IgD-negative memory B cell (primary cell): ENCODE results near the gene NLRX1. TPM values are rescaled to one million over a fixed set of nuclear protein-coding genes. Genes with fewer than 3 reads are reported as not detected.
"Not testable (repeated sequence)": the region's sequence is repeated elsewhere in the genome, so short reads cannot be mapped to it uniquely, and the experiment has no call there.

ENCODE experiments used
- H3K27ac Mint-ChIP-seq, 3 donors: one replicate each; pipeline ENCODE4 v1.8.0; 2020 to 2022; ENCODE audit warnings: mild to moderate bottlenecking in 3 of 3, mixed read lengths in 3 of 3, moderate library complexity in 1 of 3
- H3K27me3 Mint-ChIP-seq: one replicate; pipeline ENCODE4 v1.8.0; 2021; ENCODE audit warnings: mixed read lengths
- H3K36me3 Mint-ChIP-seq: one replicate; pipeline ENCODE4 v1.8.0; 2020; ENCODE audit warnings: mild to moderate bottlenecking, mixed read lengths
- H3K4me1 Mint-ChIP-seq, 3 donors: one replicate each; pipeline ENCODE4 v1.8.0; 2020 to 2022; ENCODE audit warnings: mixed read lengths in 3 of 3, mild to moderate bottlenecking in 1 of 3
- H3K4me3 Mint-ChIP-seq, 4 donors: one replicate each; pipeline ENCODE4 v1.8.0; 2020 to 2022; ENCODE audit warnings: mild to moderate bottlenecking in 4 of 4, mixed read lengths in 4 of 4, moderate library complexity in 3 of 4
- H3K9me3 Mint-ChIP-seq, 3 donors: one replicate each; pipeline ENCODE4 v1.8.0; 2020 to 2021; ENCODE audit warnings: mixed read lengths in 3 of 3, mild to moderate bottlenecking in 1 of 3
- polyA plus RNA-seq: library from polyadenylated mRNA; unstranded; fragments of 300-500 nt; fragmentation: Illumina TruSeq; gene quantifications from one replicate; pipeline ENCODE4 v1.2.3, GENCODE V29; 2021

The NLRX1 gene
- polyA plus RNA-seq, 1 donor from 2014 or later: 5.6 TPM

DNA sequence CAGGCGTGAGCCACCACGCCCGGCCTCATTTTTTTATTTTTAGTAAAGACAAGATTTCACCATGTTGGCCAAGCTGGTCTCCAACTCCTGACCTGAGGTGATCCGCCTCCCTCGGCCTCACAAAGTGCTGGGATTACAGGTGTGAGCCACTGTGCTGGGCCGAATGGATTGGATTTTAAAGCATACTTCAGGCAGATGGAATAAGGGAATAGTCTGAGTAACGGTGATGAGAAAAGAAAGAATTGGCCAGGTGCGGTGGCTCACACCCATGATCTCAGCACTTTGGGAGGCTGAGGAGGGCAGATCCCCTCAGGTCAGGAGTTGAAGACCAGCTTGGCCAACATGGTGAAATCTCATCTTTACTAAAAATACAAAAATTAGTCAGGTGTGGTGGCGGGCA is 35.5 kb downstream of the NLRX1 start:
- H3K27me3 Mint-ChIP-seq: no peaks in the 10 kb centered on the region
- no peaks in the 10 kb centered on the region for H3K36me3 Mint-ChIP-seq
- H3K27ac Mint-ChIP-seq: no peak overlapping the region
- H3K4me3 Mint-ChIP-seq: peak overlapping the region in 1 of 4 donors; percentile 26
- H3K4me1 Mint-ChIP-seq: peaks cover 17 to 24% (median 22%) of the 10 kb centered on the region in 3 donors
- H3K9me3 Mint-ChIP-seq: no peaks in the 10 kb centered on the region

DNA sequence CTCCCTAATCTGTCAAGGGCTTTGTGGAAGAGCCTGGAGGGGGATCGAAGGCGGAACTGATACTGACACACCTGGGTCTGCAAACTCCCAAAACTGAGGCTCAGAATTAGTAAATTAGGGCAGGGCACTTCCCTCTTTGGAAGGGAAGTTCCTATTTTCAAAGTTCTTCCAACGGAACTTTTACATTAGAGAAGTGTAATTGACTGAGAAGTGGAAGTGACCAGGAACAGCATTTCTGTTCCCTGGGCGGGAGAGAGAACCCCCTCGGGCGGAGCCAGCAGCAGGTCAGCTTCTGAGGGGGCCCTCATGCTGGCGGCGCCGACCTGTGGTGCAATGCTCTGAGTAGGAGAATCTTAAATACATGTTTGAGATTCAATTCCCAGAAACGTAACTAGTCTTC is 36.6 kb downstream of the NLRX1 start:
- H3K27ac Mint-ChIP-seq: peak overlapping the region in 2 of 3 donors; percentile 50 to 86
- no peaks in the 10 kb centered on the region for H3K9me3 Mint-ChIP-seq
- peak overlapping the region; percentile 51 to 99 (median 89) for H3K4me3 Mint-ChIP-seq
- H3K36me3 Mint-ChIP-seq: no peaks in the 10 kb centered on the region
- H3K27me3 Mint-ChIP-seq: no peaks in the 10 kb centered on the region
- peaks cover 22 to 29% (median 27%) of the 10 kb centered on the region in 3 donors for H3K4me1 Mint-ChIP-seq

DNA sequence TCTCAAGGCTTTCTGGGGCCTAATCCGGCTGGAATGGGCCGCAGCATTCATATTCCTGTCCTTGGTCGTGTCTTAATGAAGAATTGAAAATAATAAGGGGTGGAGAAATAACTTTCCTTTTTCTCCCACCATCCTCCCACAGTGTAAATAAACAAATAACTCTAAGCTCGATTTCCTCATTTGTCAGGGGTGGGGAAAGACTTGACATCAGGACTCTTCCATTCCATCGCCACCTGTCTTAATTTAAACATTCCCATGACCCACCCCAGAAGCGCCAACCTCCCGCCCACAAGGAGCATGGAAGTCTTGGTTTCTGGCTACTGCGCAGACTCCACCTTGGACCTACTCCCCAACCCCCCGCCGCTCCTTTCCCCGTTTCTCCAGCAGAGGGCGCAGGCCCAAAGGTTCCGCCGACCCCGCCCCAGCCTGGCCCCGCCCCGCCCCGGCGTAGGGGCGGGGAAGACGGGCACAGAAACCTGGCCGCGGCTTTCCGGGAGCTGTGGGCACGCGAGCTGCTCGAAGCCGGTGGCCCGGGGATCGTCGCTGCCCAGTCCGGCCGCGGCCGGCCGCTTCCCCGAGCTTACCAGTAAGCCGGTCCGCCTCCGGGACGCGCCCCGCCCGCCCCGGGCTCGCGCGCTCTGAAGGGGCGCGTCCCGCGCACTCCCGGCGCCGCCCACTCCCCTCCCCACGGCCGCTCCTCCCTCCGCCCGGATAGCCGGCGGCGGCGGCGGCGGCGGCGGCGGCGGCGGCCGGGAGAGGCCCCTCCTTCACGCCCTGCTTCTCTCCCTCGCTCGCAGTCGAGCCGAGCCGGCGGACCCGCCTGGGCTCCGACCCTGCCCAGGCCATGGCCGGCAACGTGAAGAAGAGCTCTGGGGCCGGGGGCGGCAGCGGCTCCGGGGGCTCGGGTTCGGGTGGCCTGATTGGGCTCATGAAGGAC is 37.3 kb downstream of the NLRX1 start, which contains the start of gene CBL:
CBL (plus strand) TSS at position 766 of the 937 bp plus-strand sequence; CDS start at position 845, 79 bp downstream.
- Mint-ChIP-seq H3K9me3 (no peaks in the 10 kb centered on the region), H3K36me3 (no peaks in the 10 kb centered on the region), H3K27ac (peak within 1 kb of the TSS; percentile 84 to 96 (median 85)), H3K4me1 (peaks cover 22 to 29% (median 27%) of the 10 kb centered on the region in 3 donors), H3K4me3 (peak within 1 kb of the TSS; percentile 92 to 99 (median 98)), H3K27me3 (no peaks in the 10 kb centered on the region)

DNA sequence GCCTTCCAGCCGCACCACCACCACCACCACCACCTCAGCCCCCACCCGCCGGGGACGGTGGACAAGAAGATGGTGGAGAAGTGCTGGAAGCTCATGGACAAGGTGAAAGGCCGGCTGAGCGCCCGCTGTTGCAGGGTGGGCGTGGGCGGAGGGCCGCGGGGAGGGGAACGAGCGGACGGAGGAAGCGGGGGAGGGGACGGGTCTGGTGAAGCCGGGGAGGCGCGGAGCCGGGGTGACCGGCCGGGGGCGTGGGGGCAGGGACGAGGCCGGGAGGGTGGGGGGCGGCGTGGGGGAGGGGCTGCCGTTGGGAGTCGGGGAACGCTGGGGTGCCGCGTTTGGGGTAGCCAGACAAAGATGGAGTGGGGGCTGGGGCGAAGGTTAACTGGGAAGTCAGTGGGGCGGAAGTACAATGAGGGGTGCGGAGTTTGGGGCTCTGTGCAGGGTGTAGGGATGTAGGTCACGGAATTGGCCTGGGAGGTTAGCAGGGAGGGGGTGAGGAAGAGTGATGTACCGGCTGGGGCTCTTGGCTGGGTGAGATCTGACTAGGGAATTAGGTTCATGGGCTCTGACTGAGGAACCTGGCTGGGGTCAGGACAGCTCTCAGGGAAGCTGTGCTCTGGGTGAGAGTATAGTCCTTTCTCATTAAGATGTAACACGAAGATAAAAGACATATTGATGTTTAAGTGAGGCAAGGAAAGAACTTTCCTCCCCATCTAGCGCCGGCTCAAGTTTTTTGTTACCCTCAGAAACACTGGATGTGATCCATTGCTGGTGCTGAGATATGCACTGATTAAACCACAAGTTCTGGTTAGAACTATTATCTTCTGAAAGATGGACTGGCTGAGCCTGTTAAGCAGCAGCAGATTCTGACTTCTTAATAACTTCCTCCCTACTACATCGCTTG is 38.2 kb downstream of the NLRX1 start:
- no peaks in the 10 kb centered on the region for H3K9me3 Mint-ChIP-seq
- peak overlapping the region; percentile 92 to 99 (median 98) for H3K4me3 Mint-ChIP-seq
- H3K27me3 Mint-ChIP-seq: no peaks in the 10 kb centered on the region
- peaks cover 23 to 29% (median 27%) of the 10 kb centered on the region in 3 donors for H3K4me1 Mint-ChIP-seq
- no peaks in the 10 kb centered on the region for H3K36me3 Mint-ChIP-seq
- peak overlapping the region; percentile 84 to 96 (median 85) for H3K27ac Mint-ChIP-seq

DNA sequence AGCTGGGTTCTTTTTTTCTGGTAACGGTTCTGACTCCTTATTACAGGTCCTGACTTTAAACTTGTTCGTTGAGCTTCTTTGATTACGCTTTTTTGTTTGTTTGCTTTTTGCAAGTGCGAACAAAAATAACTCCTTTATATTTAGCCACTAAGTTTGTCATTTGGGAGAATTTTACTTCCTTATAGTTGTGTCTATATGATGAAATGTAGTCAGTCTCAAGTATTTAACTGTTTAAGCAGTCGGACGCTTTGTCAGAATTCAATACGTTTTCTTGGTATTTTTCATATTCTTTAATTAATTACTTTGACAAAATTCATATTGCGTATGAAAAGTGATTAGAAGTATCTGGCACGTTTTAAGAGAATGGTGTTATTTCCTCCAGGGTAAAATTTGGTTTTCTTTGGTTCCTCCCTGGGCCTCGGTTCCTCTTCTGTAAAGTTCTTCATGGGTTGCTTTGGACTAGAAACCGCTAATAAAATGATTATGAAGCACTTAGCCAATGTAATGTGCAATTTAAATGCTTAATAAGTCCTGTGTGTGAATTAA is 39.0 kb downstream of the NLRX1 start:
- Mint-ChIP-seq H3K27ac (peak overlapping the region; percentile 84 to 96 (median 85)), H3K4me3 (peak overlapping the region; percentile 92 to 99 (median 98)), H3K36me3 (no peaks in the 10 kb centered on the region), H3K4me1 (peaks cover 23 to 29% (median 27%) of the 10 kb centered on the region in 3 donors), H3K27me3 (no peaks in the 10 kb centered on the region), H3K9me3 (no peaks in the 10 kb centered on the region)

DNA sequence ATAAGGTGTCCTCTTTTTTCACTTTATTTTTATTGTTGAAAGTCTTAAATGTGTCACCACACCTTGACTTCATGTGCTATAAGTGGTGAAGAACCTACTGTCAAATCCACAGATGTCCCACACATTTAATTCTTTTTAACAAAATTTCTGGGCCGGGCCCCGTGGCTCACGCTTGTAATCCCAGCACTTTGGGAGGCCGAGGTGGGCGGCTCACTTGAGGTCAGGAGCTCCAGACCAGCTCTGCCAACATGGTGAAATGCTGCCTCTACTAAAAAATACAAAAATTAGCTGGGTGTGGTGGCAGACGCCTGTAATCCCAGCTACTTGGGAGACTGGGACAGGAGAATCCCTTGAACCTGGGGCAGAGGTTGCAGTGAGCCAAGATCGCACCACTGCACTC is 40.7 kb downstream of the NLRX1 start:
- no peak overlapping the region for H3K27ac Mint-ChIP-seq
- no peaks in the 10 kb centered on the region for H3K36me3 Mint-ChIP-seq
- H3K27me3 Mint-ChIP-seq: no peaks in the 10 kb centered on the region
- H3K9me3 Mint-ChIP-seq: no peaks in the 10 kb centered on the region
- peak overlapping the region in 1 of 4 donors; percentile 42 for H3K4me3 Mint-ChIP-seq
- H3K4me1 Mint-ChIP-seq: peaks cover 26 to 35% (median 30%) of the 10 kb centered on the region in 3 donors

DNA sequence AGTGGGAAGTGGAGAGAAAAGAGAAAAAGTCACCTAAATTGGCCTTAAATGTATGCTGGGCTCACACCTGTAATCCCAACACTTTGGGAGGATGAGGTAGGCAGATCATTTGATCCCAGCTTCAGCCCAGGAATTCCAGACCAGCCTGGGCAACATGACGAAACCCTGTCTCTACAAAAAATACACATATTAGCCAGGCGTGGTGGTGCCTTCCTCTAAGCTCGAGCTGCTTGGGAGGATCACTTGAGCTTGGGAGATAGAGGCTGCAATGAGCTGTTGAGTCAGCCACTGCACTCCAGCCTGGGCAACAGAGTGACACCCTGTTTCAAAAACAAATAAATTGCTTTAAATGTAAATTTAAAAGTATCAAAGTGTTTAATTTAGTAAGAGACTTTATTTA is 41.5 kb downstream of the NLRX1 start:
- peak overlapping the region in 2 of 4 donors; percentile 42 to 45 for H3K4me3 Mint-ChIP-seq

DNA sequence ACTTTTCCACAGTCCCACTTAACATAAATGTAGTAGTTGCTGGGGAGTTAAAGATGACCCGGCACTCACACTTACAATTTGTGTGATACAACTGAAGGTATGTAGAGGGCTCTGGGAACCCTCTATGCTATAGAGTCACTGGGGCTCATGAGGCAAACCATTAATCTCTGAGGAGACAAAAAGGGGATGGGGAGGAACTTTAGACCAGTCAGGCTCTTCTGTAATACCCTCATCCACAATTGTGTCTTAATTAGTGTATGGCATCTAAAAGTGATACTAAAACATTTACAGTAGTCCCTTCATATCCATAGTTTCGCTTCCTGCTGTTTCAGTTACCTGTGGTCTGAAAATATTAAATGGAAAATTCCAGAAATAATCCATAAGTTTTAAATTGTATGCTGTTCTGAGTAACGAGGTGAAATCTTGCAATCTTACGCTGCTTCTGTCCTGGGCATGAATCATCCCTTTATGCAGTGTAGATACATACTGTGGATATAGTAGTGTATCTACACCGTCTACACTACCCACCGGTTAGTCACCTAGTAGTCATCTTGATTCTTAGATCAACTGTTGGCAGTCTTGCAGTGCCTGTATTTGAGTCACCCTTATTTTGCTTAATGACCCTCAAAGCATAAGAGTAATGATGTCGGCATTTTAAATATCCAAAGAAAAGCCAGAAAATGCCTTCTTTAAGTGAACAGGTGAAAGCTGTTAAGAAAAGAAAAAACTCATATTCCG is 49.8 kb downstream of the NLRX1 start:
- peaks cover 26 to 29% (median 27%) of the 10 kb centered on the region in 3 donors for H3K4me1 Mint-ChIP-seq
- H3K36me3 Mint-ChIP-seq: peaks cover 5% of the 10 kb centered on the region
- H3K27me3 Mint-ChIP-seq: no peaks in the 10 kb centered on the region
- peak overlapping the region in 2 of 4 donors; percentile 23 to 28 for H3K4me3 Mint-ChIP-seq
- H3K9me3 Mint-ChIP-seq: no peaks in the 10 kb centered on the region
- peak overlapping the region in 2 of 3 donors; percentile 1 to 57 for H3K27ac Mint-ChIP-seq

More for the DNA sequence above, 41.5 kb downstream of the NLRX1 start:
- H3K27me3 Mint-ChIP-seq: no peaks in the 10 kb centered on the region
- no peaks in the 10 kb centered on the region for H3K36me3 Mint-ChIP-seq
- H3K9me3 Mint-ChIP-seq: no peaks in the 10 kb centered on the region
- peaks cover 23 to 37% (median 29%) of the 10 kb centered on the region in 3 donors for H3K4me1 Mint-ChIP-seq
- no peak overlapping the region for H3K27ac Mint-ChIP-seq

DNA sequence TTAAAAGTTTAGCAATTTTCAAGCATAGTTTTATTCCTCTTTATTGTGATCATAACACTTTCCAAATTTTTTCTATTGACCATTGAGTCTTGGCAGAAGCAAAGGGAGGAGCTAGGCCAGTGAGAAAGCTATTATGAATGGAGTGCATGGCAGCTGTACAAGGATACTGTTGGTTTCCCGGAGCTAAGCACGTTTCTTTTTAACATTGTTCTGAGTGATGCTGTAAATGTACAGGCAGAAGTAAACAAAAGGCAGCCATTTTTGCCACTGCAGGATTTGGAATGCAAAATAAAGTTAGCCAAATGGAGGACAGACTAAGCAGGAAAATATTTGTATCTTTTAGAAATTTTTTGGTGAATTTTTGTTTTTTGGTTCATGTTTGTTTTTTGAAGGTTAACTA is 53.8 kb downstream of the NLRX1 start:
- Mint-ChIP-seq H3K9me3 (no peaks in the 10 kb centered on the region), H3K36me3 (peaks cover 10% of the 10 kb centered on the region), H3K27me3 (no peaks in the 10 kb centered on the region), H3K27ac (peak overlapping the region in 1 of 3 donors; percentile 86), H3K4me3 (peak overlapping the region in 1 of 4 donors; percentile 58), H3K4me1 (peaks cover 25 to 37% (median 33%) of the 10 kb centered on the region in 3 donors)

DNA sequence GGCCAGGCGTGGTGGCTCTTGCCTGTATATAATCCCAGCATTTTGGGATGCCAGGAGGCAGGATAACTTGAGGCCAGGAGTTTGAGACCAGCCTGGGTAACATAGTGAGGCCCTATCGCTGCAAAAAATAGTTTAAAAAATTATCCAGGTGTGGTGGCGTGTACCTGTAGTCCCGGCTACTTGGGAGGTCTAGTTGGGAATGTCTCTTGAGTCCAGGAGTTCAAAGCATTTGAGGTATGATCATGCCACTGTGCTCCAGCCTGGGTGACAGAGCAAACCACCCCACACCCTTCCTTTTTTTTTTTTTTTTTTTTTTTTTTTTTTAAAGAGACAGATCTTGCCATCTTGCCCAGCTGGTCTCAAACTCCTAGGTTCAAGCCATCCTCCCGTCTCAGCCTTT is 54.4 kb downstream of the NLRX1 start:
- peaks cover 23 to 35% (median 31%) of the 10 kb centered on the region in 3 donors for H3K4me1 Mint-ChIP-seq
- H3K27me3 Mint-ChIP-seq: no peaks in the 10 kb centered on the region
- H3K36me3 Mint-ChIP-seq: peaks cover 7% of the 10 kb centered on the region
- H3K27ac Mint-ChIP-seq: no peak overlapping the region
- H3K4me3 Mint-ChIP-seq: no peak overlapping the region
- no peaks in the 10 kb centered on the region for H3K9me3 Mint-ChIP-seq

DNA sequence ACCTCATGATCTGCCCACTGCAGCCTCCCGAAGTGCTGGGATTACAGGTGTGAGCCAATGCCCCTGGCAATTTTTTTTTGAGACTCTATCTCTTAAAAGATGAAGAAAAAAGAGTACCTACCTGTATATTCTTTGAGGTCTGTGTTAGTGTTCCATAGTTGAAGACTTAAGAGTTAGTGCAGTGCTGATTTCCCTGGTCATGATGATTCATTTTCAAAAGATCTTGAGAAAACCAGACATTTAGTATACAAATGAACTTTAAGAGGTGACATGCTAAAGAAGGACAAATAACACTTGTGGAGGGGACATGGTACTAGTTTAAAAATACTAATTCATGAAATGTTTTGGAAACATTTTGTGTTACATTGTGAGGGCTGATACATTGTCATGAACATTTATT is 55.3 kb downstream of the NLRX1 start:
- H3K9me3 Mint-ChIP-seq: no peaks in the 10 kb centered on the region
- H3K4me3 Mint-ChIP-seq: peak overlapping the region in 1 of 4 donors; percentile 12
- H3K27me3 Mint-ChIP-seq: no peaks in the 10 kb centered on the region
- H3K4me1 Mint-ChIP-seq: peaks cover 24 to 30% (median 25%) of the 10 kb centered on the region in 3 donors
- H3K27ac Mint-ChIP-seq: no peak overlapping the region
- peaks cover 7% of the 10 kb centered on the region for H3K36me3 Mint-ChIP-seq

DNA sequence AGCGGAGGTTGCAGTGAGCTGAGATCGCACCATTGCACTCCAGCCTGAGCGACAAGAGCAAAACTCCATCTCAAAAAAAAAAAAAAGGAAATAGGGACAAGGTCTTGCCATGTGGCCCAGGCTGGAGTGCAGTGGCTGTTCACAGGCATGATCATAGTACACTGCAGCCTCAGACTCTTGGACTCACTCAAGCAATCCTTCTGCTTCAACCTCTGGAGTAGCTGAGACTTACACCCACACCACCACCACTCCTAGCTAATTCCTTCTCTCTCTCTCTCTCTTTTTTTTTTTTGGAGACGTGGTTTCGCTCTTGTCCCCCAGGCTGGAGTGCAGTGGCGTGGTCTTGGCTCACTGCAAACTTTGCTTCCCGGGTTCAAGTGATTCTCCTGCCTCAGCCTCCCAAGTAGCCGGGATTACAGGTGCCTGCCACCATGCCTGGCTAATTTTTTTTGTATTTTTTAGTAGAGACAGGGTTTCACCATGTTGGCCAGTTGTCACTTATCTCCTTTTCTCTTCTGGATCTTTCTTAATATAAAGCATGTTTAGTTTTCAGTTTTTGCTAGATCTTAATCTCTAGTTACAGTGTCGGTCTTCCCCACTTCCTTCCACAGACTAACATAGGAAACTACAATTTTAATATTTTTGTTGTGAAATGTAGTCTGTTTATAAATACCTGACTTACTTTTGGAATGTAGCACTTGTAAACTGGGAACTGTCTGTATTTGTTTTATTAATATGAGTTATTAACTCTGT is 60.2 kb downstream of the NLRX1 start:
- H3K36me3 Mint-ChIP-seq: peaks cover 11% of the 10 kb centered on the region
- not testable (repeated sequence) for H3K9me3 Mint-ChIP-seq, H3K4me3 Mint-ChIP-seq, H3K27me3 Mint-ChIP-seq
- peak overlapping the region in 1 of 3 donors; percentile 68 for H3K27ac Mint-ChIP-seq
- H3K4me1 Mint-ChIP-seq: peaks cover 21 to 22% (median 22%) of the 10 kb centered on the region in 3 donors

DNA sequence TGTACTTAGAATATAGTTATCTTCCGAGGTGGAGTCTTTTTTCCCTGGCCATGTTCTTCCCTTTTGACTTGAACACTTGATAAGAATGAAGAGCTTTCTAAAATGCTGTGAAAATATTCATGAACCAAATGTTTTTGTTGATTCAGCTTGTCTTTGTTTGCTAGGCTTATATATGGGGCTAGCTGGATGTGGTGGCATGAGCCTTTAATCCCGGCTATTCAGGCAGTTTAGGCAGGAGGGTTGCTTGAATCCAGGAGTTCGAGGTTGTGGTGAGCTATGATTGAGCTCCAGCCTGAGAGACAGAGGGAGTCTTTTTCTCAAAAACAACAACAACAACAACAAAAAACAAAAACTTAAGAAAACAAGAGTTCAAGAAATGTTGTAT is 60.8 kb downstream of the NLRX1 start:
- no peaks in the 10 kb centered on the region for H3K27me3 Mint-ChIP-seq
- H3K4me3 Mint-ChIP-seq: no peak overlapping the region
- peaks cover 16% of the 10 kb centered on the region in 3 donors for H3K4me1 Mint-ChIP-seq
- H3K27ac Mint-ChIP-seq: peak overlapping the region in 1 of 3 donors; percentile 68
- peaks cover 11% of the 10 kb centered on the region for H3K36me3 Mint-ChIP-seq
- no peaks in the 10 kb centered on the region for H3K9me3 Mint-ChIP-seq
